C4-2B (cell line): Measurements from ENCODE around the gene TNS1.

Experiments
- H3K27ac ChIP-seq: fragments of 450-650 bp; 2 replicates; pipeline ENCODE4 v1.5.1; 2017
- ZFX ChIP-seq: fragments of 450-650 bp; IDR thresholded peaks from 2 replicates; pipeline ENCODE4 v1.6.1; 2017
- TF ChIP-seq, protein P1 (sequence below): fragments of 450-650 bp; conservative IDR thresholded peaks from 2 replicates; pipeline ENCODE4 v1.5.1; 2017; ENCODE audit warnings: mild to moderate bottlenecking

TNS1 gene

DNA sequence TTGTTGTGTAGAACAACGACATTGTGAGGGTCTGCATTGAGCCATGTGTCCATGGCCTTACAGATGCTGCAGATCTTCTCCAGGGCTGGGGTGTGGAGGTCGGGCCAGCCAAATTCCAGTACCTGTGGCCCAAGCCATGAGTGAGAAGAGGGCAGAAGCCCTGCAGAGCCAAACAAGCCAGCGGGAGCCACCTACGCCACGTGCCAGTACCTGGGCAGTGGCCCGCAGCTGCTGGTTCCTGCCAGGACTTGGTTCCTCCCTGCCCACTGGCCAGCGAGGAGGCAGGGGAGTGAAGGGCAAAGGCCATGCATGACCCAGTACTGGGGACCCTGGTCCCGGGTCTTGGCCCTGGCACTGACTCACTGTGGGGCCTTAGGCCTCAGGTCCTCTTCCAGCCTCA lies 109.4 kb downstream of the TNS1 start:
- TF ChIP-seq, protein P1, sequence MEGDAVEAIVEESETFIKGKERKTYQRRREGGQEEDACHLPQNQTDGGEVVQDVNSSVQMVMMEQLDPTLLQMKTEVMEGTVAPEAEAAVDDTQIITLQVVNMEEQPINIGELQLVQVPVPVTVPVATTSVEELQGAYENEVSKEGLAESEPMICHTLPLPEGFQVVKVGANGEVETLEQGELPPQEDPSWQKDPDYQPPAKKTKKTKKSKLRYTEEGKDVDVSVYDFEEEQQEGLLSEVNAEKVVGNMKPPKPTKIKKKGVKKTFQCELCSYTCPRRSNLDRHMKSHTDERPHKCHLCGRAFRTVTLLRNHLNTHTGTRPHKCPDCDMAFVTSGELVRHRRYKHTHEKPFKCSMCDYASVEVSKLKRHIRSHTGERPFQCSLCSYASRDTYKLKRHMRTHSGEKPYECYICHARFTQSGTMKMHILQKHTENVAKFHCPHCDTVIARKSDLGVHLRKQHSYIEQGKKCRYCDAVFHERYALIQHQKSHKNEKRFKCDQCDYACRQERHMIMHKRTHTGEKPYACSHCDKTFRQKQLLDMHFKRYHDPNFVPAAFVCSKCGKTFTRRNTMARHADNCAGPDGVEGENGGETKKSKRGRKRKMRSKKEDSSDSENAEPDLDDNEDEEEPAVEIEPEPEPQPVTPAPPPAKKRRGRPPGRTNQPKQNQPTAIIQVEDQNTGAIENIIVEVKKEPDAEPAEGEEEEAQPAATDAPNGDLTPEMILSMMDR = no peak
- TF ChIP-seq ZFX = no peak
- no peak overlapping the region for H3K27ac ChIP-seq

DNA sequence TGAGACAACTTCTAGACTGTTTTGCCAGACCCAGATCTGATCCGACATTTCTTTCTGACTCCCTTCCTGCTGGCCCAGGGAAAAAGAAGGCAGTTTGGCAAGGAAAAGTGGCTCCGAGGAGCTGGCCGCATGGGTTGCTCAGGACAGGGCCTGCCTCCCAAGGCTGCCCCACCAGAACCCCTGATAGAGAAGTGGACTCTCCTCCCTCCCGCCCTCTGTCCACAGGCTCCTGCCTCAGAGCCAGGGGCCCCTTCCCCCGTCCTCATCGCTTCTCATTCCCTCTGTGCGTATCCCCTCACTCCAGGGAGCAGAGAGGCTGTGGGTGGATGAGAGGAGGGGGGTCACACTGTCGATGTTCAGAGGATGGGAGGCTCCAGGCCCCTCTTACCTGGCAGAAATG lies 110.2 kb downstream of the TNS1 start:
- TF ChIP-seq, protein P1 = no peak
- no peak for TF ChIP-seq ZFX
- H3K27ac ChIP-seq = no peak overlapping the region

DNA sequence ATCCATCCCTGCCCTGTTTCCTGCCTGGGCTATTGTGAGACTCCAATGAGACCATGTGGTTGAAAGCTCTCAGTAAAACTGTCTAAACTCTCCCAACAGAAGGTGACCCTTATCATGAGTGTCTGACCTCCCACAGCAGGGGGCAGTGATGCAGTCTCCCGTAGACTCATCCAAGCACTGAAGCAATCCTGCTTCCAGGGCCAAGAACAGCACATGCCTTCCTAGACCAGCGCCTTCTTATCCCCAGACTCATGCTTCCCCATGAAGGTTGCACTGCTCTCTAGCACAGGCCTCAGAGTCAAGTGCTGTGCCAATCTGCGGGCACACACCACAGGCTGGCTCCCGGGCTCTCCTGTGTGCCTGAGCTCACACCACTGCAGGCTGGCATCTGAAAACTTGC lies 112.3 kb downstream of the TNS1 start:
- no peak for TF ChIP-seq ZFX
- no peak overlapping the region for H3K27ac ChIP-seq

DNA sequence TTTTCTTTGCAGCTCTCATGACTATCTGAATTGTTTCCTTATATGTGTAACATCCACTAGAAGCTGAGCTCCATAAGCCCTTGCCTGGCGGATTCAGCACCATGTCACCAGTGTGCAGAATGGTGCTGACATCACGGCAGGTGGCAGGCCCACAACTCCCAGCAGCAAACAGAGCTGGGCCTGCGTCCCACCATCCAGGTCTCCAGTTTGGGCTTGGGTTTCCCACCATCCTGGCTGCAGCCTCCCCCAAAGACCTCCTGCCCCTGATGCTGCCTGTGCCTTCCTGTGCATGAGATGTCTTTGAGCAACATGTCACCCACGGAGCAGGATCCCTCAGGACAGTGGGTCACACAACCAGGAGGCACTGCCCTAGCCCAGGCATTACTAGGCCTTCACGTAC lies 113.1 kb downstream of the TNS1 start:
- no peak overlapping the region for H3K27ac ChIP-seq
- TF ChIP-seq ZFX = no peak
- TF ChIP-seq, protein P1 = no peak

DNA sequence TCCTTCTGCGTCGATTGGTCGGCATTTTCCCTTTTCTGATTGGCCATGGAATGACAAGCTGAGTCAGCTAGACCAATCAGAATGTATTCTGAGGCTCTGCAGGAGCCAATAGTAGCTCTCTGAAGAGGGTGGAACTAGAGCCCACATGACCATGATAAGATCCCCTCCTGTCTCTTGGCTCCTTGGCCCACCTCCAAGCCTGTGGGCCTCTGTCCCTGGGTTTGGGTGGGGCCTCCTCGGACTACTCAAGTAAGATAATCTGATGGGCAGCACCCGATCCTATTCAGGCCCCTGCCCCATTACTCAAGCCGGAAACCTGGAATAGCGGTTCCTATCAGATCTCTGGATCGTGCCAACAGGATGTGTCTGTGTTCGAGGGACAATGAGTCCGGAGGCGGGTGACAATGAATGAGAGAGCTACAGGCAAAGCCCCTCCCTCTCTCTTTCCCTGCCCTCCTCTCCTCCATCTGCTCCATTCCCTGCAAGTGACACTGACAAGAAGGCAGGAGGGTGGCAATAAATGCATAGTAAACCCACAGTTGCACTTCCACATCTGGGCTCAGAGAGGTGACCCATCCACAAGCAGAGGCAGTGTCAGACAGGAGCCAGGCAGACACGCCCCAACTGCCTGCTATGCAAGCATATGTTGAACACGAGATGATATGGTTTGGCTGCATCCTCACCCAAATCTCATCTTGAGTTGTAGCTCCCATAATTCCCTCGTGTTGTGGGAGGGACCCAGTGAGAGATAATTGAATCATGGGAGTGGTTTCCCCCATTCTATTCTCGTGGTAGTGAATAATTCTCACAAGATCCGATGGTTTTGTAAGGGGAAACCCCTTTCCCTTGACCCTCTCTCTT lies 114.7 kb downstream of the TNS1 start:
- H3K27ac ChIP-seq = no peak overlapping the region
- TF ChIP-seq, protein P1 = no peak
- no peak for TF ChIP-seq ZFX

DNA sequence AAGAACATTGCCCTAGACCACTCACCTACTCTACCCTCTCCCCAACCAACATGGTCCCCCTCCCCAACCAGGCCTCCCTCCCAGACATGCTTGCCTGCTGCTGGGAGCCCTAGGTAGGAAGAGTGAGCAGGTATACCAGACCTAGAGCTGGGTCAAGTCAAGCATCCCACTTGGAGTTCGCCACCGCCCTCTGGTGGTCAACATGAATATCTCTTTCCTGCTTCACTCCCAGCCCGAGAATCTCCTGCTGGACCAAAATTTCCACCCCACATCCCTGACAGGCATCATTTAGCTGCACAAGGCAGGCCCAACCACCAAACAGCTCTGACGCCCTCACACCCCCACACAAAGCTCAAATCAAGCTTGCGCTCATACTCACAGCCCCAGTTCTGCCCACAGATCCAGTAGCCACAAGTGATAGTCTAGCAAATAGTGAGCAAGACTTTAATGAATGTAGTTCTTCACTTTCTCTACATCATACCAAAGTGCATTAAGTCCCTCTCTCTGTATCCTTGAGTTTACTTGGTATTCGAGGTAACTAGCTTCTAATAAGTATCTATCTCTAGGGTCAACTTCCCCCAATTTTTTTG lies 116.0 kb downstream of the TNS1 start:
- no peak overlapping the region for H3K27ac ChIP-seq
- TF ChIP-seq, protein P1 = peak; percentile 82
- no peak for TF ChIP-seq ZFX

DNA sequence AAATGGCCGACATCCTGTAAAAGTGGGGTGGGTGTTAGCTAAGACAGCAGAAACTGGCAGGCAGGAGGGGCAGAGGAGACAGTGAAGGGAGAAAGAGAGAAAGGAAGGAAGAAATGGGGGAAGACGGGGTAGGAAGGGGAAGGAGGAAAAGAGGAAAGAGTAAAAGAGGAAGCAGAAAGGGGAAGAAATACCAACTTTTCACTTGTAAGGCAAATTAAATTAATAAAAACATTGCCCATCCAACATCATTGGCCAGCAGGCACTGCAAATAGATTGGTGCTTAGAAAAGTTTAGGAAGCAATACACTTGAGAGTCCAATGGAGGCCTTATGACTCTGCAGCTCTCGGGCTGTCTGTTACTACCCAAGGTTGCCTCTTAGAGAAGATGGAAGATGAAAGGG lies 116.7 kb downstream of the TNS1 start:
- no peak for TF ChIP-seq ZFX
- TF ChIP-seq, protein P1 = no peak
- H3K27ac ChIP-seq = no peak overlapping the region

DNA sequence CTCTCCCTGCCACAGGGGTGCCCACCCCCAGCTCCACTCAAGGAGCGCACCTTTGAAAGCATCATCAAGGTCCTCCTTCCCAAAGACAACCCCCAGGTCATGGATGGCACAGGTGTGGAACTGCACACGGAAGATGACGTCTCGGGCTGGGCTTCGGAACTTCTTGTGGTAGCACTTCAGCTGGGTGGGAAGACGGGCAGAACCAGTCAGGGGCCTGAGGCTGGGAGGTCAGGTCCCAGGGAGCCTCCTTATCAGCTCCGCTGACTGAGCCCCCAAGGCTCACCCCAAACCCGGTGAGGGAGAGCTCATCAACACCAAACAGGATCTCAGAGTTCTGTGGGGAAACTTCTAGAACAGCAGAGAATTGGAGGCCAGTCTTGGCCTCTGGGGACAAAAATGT lies 117.8 kb downstream of the TNS1 start:
- no peak overlapping the region for H3K27ac ChIP-seq
- TF ChIP-seq ZFX = no peak
- TF ChIP-seq, protein P1 = no peak
